Measurements from ENCODE around the gene CACYBP.

CACYBP gene

DNA sequence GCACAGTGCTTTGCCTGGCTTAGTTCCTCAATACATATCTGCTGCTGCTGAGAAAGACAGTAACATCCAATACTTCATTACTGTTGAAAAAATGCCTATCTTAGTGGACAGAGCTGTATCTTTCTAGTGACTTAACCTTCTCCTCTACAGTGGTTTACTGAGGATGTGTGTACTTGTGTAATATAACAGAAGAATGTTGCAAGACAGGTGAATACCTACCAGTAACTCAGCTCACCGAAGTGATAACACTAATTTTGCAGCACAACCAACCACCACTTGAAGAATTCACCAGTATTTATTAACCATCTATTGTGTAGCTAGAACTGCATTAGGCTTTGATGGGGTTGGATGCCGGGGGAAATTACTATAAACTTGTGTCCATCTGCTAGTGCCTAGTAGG lies 51.2 kb downstream of the CACYBP start:
- no peak for DNase-seq (ENCODE audit: low read depth)
- H3K4me3 ChIP-seq (ENCODE audit: low read depth, low read length) = no peak overlapping the region
- no peak for TF ChIP-seq CTCF (IDR thresholded peaks at IDR 0.05; ENCODE audit: low read depth, low read length, missing control alignments)

- DNase-seq (ENCODE audit: low read depth) = no peak
- no peak overlapping the region for H3K4me3 ChIP-seq (ENCODE audit: low read depth, low read length)
- TF ChIP-seq CTCF (IDR thresholded peaks at IDR 0.05; ENCODE audit: low read depth, low read length, missing control alignments) = no peak
Measured at GRCh38 chr1:175054736-175055135, 55.0 kb downstream of the CACYBP start.
